ENCODE data around the gene UBL7. TPM values are rescaled to one million over a fixed set of nuclear protein-coding genes. Genes with fewer than 3 reads are reported as not detected.

UBL7 gene
- total and polyA plus RNA-seq, 4 donors = 12.7 to 19.5 (median 18.2) TPM

- no peak overlapping the region for H3K9ac ChIP-seq (ENCODE audit: low read depth in 1 of 2, low read length in 2 of 2)
- no peaks in the 10 kb centered on the region for H3K27me3 ChIP-seq (ENCODE audit: control insufficient read depth in 4 of 4, insufficient read depth in 4 of 4, low read length in 3 of 4)
- H3K4me3 ChIP-seq (ENCODE audit: low read depth in 1 of 3, low read length in 3 of 3) = no peak overlapping the region
- TF ChIP-seq TAF1 (conservative IDR thresholded peaks at IDR 0.05) (no peak), MAX (IDR thresholded peaks at IDR 0.05) (no peak), HNF4G (IDR thresholded peaks at IDR 0.05) (no peak), GABPA (IDR thresholded peaks at IDR 0.05 in 1 of 2, conservative IDR thresholded peaks at IDR 0.05 in 1 of 2) (no peak), CTCF (IDR thresholded peaks at IDR 0.05; ENCODE audit: low read depth, low read length, missing input control) (no peak), REST (IDR thresholded peaks at IDR 0.05) (no peak), FOXA1 (IDR thresholded peaks at IDR 0.05) (no peak), YY1 (IDR thresholded peaks at IDR 0.05) (no peak), EGR1 (IDR thresholded peaks at IDR 0.05; ENCODE audit: low read depth in 2 of 2) (no peak), ATF3 (IDR thresholded peaks at IDR 0.05) (no peak), FOXA2 (IDR thresholded peaks at IDR 0.05) (no peak), NR2F2 (IDR thresholded peaks at IDR 0.05) (no peak), ZBTB33 (IDR thresholded peaks at IDR 0.05) (no peak), RXRA (IDR thresholded peaks at IDR 0.05) (no peak), HNF4A (conservative IDR thresholded peaks at IDR 0.05) (no peak), SP1 (IDR thresholded peaks at IDR 0.05) (no peak), JUND (IDR thresholded peaks at IDR 0.05) (no peak), RAD21 (IDR thresholded peaks at IDR 0.05) (no peak)
- H3K36me3 ChIP-seq (ENCODE audit: control insufficient read depth in 4 of 4, insufficient read depth in 3 of 4, low read depth in 1 of 4, low read length in 3 of 4) = no peaks in the 10 kb centered on the region
- H3K4me1 ChIP-seq (ENCODE audit: control insufficient read depth in 4 of 4, insufficient read depth in 4 of 4, low read length in 3 of 4) = no peaks in the 10 kb centered on the region
- no peaks in the 10 kb centered on the region for H3K9me3 ChIP-seq (ENCODE audit: control insufficient read depth in 4 of 4, low read length in 3 of 4)
- H3K27ac ChIP-seq (ENCODE audit: low read depth in 1 of 2, low read length in 2 of 2) = no peak overlapping the region
- 88% methylated on average over 7 of the region's 7 CpGs for WGBS
- no peak for DNase-seq (ENCODE audit: low spot score)
Observed at GRCh38 chr15:74409225-74409624, 51.7 kb downstream of the UBL7 start.
